ENCODE results near the gene TBC1D22B. TPM values are rescaled to one million over a fixed set of nuclear protein-coding genes. Genes with fewer than 3 reads are reported as not detected.

TBC1D22B gene
- total RNA-seq, 1 donor from 2014 or later: 3.7 TPM

GRCh38 chr6:37280162-37280887 lies 22.8 kb downstream of the TBC1D22B start:
- no peaks in the 10 kb centered on the region for H3K9me3 ChIP-seq (ENCODE audit: control insufficient read depth in 3 of 3, low read length in 3 of 3)
- H3K36me3 ChIP-seq (ENCODE audit: control insufficient read depth in 3 of 3, insufficient read depth in 3 of 3, low read length in 3 of 3): peaks cover 5 to 17% (median 6%) of the 10 kb centered on the region in 3 donors
- no peaks in the 10 kb centered on the region for H3K27me3 ChIP-seq (ENCODE audit: control insufficient read depth in 3 of 3, insufficient read depth in 3 of 3, low read length in 3 of 3)
- peak overlapping the region; percentile 92 for H3K27ac ChIP-seq (ENCODE audit: low read depth, low read length)
- peak overlapping the region in 2 of 3 donors; percentile 58 to 63 for H3K9ac ChIP-seq (ENCODE audit: low read depth in 1 of 3, low read length in 3 of 3)
- H3K4me3 ChIP-seq (ENCODE audit: low read length in 3 of 3): peak overlapping the region in 2 of 3 donors; percentile 6 to 35
- peaks cover 47 to 71% (median 67%) of the 10 kb centered on the region in 3 donors for H3K4me1 ChIP-seq (ENCODE audit: control insufficient read depth in 3 of 3, insufficient read depth in 3 of 3, low read length in 3 of 3)

DNA sequence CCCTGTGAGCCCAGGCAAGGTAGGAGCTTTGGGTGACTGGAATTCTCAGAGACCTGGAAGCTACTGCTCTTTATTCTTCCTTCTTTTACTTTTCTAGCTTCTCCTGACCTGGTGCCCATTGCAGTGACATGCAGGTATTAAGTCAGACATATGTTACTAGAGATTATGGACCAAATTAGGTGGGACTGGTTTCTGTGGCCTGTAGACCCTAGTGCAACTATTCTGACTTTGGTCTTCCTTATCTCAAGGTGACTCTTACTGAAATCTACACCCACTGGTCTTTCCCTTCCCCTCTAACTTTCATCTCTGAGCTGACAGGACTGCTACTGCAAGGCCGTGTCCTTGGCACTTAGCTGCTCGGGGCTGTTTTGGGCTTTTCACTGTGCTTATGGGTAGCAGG lies 24.8 kb downstream of the TBC1D22B start:
- no peak overlapping the region for H3K27ac ChIP-seq (ENCODE audit: low read depth, low read length)
- H3K9ac ChIP-seq (ENCODE audit: low read depth in 1 of 3, low read length in 3 of 3): peak overlapping the region in 1 of 3 donors; percentile 26
- H3K4me3 ChIP-seq (ENCODE audit: low read length in 3 of 3): no peak overlapping the region
- no peaks in the 10 kb centered on the region for H3K9me3 ChIP-seq (ENCODE audit: control insufficient read depth in 3 of 3, low read length in 3 of 3)
- peaks cover 47 to 69% (median 65%) of the 10 kb centered on the region in 3 donors for H3K4me1 ChIP-seq (ENCODE audit: control insufficient read depth in 3 of 3, insufficient read depth in 3 of 3, low read length in 3 of 3)
- H3K36me3 ChIP-seq (ENCODE audit: control insufficient read depth in 3 of 3, insufficient read depth in 3 of 3, low read length in 3 of 3): peaks cover 9 to 24% (median 15%) of the 10 kb centered on the region in 3 donors
- H3K27me3 ChIP-seq (ENCODE audit: control insufficient read depth in 3 of 3, insufficient read depth in 3 of 3, low read length in 3 of 3): no peaks in the 10 kb centered on the region

DNA sequence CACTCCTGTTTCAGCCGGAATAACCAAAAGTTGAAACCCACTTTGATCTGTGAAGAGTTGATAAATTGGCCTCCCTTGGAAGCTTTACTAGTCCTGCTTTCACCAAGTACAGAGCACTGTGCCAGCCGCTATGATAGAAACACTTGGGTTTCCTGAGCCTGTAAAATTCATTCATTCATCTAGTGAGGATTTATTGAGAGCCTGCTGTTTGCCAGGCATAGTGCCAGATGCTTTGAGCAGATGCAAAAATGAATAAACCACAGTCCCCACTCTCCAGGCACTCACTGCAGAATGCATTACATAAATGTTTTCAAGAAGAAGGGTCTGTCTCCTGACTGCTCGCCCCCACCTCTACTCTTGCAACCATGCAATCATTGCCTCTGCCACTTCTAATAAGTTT lies 25.7 kb downstream of the TBC1D22B start:
- peak overlapping the region; percentile 58 for H3K27ac ChIP-seq (ENCODE audit: low read depth, low read length)
- no peaks in the 10 kb centered on the region for H3K27me3 ChIP-seq (ENCODE audit: control insufficient read depth in 3 of 3, insufficient read depth in 3 of 3, low read length in 3 of 3)
- H3K4me3 ChIP-seq (ENCODE audit: low read length in 3 of 3): peak overlapping the region in 1 of 3 donors; percentile 13
- peaks cover 10 to 25% (median 20%) of the 10 kb centered on the region in 3 donors for H3K36me3 ChIP-seq (ENCODE audit: control insufficient read depth in 3 of 3, insufficient read depth in 3 of 3, low read length in 3 of 3)
- peaks cover 47 to 68% (median 65%) of the 10 kb centered on the region in 3 donors for H3K4me1 ChIP-seq (ENCODE audit: control insufficient read depth in 3 of 3, insufficient read depth in 3 of 3, low read length in 3 of 3)
- peak overlapping the region in 2 of 3 donors; percentile 17 to 52 for H3K9ac ChIP-seq (ENCODE audit: low read depth in 1 of 3, low read length in 3 of 3)
- no peaks in the 10 kb centered on the region for H3K9me3 ChIP-seq (ENCODE audit: control insufficient read depth in 3 of 3, low read length in 3 of 3)

DNA sequence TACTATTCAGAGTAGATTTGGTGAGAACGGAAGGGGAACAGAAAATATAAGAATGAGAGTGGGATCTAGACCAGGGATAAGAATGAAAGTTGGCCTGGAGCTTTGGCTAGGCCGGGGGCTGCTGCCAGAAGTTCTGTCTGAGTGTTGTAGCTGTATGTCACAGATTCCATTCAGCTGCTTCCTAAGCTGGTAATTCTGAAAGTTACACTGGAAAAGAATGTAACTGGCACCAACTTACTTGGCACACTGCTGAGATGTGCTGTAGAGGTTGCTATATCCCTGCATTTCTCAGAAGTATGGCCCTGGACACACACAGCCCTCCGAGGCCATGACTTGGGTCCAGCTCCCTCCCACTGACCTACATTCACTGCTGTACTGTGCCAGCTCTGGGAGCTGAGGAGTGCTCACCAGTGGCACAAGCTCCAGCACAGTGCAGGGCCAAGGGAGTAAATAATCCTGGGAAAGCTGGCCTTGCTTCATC lies 26.1 kb downstream of the TBC1D22B start:
- Histone ChIP-seq H3K4me1 (ENCODE audit: control insufficient read depth in 3 of 3, insufficient read depth in 3 of 3, low read length in 3 of 3) (peaks cover 47 to 64% (median 61%) of the 10 kb centered on the region in 3 donors), H3K27me3 (ENCODE audit: control insufficient read depth in 3 of 3, insufficient read depth in 3 of 3, low read length in 3 of 3) (no peaks in the 10 kb centered on the region), H3K27ac (ENCODE audit: low read depth, low read length) (peak overlapping the region; percentile 58), H3K9ac (ENCODE audit: low read depth in 1 of 3, low read length in 3 of 3) (peak overlapping the region; percentile 17 to 52 (median 26)), H3K9me3 (ENCODE audit: control insufficient read depth in 3 of 3, low read length in 3 of 3) (no peaks in the 10 kb centered on the region), H3K4me3 (ENCODE audit: low read length in 3 of 3) (peak overlapping the region in 1 of 3 donors; percentile 13), H3K36me3 (ENCODE audit: control insufficient read depth in 3 of 3, insufficient read depth in 3 of 3, low read length in 3 of 3) (peaks cover 12 to 27% (median 20%) of the 10 kb centered on the region in 3 donors)

DNA sequence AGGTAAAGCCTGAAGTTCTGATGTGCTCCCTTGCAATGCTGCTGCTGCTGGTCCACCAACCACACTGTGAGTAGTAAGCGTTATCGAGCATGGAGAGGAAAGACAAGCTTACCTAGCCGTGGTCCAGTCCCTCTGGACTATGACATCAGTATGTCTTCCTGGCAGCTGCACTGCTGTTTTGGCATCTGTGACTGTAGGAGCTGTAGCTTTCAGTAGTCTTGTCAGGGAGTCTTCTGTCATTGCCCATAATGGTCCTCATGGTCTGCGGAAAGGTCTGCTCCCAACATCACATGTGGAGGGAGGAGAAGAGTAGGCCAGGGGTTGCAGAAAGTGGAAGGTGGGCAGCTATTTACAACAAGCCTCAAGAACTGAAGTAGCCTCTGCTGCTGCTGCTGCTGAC lies 27.2 kb downstream of the TBC1D22B start:
- Histone ChIP-seq H3K36me3 (ENCODE audit: control insufficient read depth in 3 of 3, insufficient read depth in 3 of 3, low read length in 3 of 3) (peaks cover 12 to 27% (median 22%) of the 10 kb centered on the region in 3 donors), H3K4me3 (ENCODE audit: low read length in 3 of 3) (no peak overlapping the region), H3K27ac (ENCODE audit: low read depth, low read length) (peak overlapping the region; percentile 58), H3K4me1 (ENCODE audit: control insufficient read depth in 3 of 3, insufficient read depth in 3 of 3, low read length in 3 of 3) (peaks cover 41 to 53% (median 50%) of the 10 kb centered on the region in 3 donors), H3K27me3 (ENCODE audit: control insufficient read depth in 3 of 3, insufficient read depth in 3 of 3, low read length in 3 of 3) (no peaks in the 10 kb centered on the region), H3K9ac (ENCODE audit: low read depth in 1 of 3, low read length in 3 of 3) (no peak overlapping the region), H3K9me3 (ENCODE audit: control insufficient read depth in 3 of 3, low read length in 3 of 3) (no peaks in the 10 kb centered on the region)

- Histone ChIP-seq H3K4me1 (ENCODE audit: control insufficient read depth in 3 of 3, insufficient read depth in 3 of 3, low read length in 3 of 3) (peaks cover 31 to 42% (median 39%) of the 10 kb centered on the region in 3 donors), H3K36me3 (ENCODE audit: control insufficient read depth in 3 of 3, insufficient read depth in 3 of 3, low read length in 3 of 3) (peaks cover 14 to 27% (median 27%) of the 10 kb centered on the region in 3 donors), H3K27me3 (ENCODE audit: control insufficient read depth in 3 of 3, insufficient read depth in 3 of 3, low read length in 3 of 3) (no peaks in the 10 kb centered on the region), H3K27ac (ENCODE audit: low read depth, low read length) (no peak overlapping the region), H3K9me3 (ENCODE audit: control insufficient read depth in 3 of 3, low read length in 3 of 3) (no peaks in the 10 kb centered on the region), H3K4me3 (ENCODE audit: low read length in 3 of 3) (no peak overlapping the region), H3K9ac (ENCODE audit: low read depth in 1 of 3, low read length in 3 of 3) (no peak overlapping the region)
Measured at GRCh38 chr6:37285861-37286311, 28.3 kb downstream of the TBC1D22B start.

- H3K4me1 ChIP-seq (ENCODE audit: control insufficient read depth in 3 of 3, insufficient read depth in 3 of 3, low read length in 3 of 3): peaks cover 24 to 25% (median 25%) of the 10 kb centered on the region in 3 donors
- no peak overlapping the region for H3K4me3 ChIP-seq (ENCODE audit: low read length in 3 of 3)
- no peaks in the 10 kb centered on the region for H3K27me3 ChIP-seq (ENCODE audit: control insufficient read depth in 3 of 3, insufficient read depth in 3 of 3, low read length in 3 of 3)
- no peaks in the 10 kb centered on the region for H3K9me3 ChIP-seq (ENCODE audit: control insufficient read depth in 3 of 3, low read length in 3 of 3)
- no peak overlapping the region for H3K9ac ChIP-seq (ENCODE audit: low read depth in 1 of 3, low read length in 3 of 3)
- no peak overlapping the region for H3K27ac ChIP-seq (ENCODE audit: low read depth, low read length)
- H3K36me3 ChIP-seq (ENCODE audit: control insufficient read depth in 3 of 3, insufficient read depth in 3 of 3, low read length in 3 of 3): peaks cover 18 to 43% (median 38%) of the 10 kb centered on the region in 3 donors
Measured at GRCh38 chr6:37287519-37288157, 30.1 kb downstream of the TBC1D22B start.

- Histone ChIP-seq H3K9ac (ENCODE audit: low read depth in 1 of 3, low read length in 3 of 3) (no peak overlapping the region), H3K27ac (ENCODE audit: low read depth, low read length) (no peak overlapping the region), H3K4me1 (ENCODE audit: control insufficient read depth in 3 of 3, insufficient read depth in 3 of 3, low read length in 3 of 3) (peaks cover 18 to 19% (median 18%) of the 10 kb centered on the region in 3 donors), H3K27me3 (ENCODE audit: control insufficient read depth in 3 of 3, insufficient read depth in 3 of 3, low read length in 3 of 3) (no peaks in the 10 kb centered on the region), H3K9me3 (ENCODE audit: control insufficient read depth in 3 of 3, low read length in 3 of 3) (no peaks in the 10 kb centered on the region), H3K36me3 (ENCODE audit: control insufficient read depth in 3 of 3, insufficient read depth in 3 of 3, low read length in 3 of 3) (peaks cover 19 to 39% (median 38%) of the 10 kb centered on the region in 3 donors), H3K4me3 (ENCODE audit: low read length in 3 of 3) (no peak overlapping the region)
Measured at GRCh38 chr6:37288247-37288646, 30.7 kb downstream of the TBC1D22B start.

DNA sequence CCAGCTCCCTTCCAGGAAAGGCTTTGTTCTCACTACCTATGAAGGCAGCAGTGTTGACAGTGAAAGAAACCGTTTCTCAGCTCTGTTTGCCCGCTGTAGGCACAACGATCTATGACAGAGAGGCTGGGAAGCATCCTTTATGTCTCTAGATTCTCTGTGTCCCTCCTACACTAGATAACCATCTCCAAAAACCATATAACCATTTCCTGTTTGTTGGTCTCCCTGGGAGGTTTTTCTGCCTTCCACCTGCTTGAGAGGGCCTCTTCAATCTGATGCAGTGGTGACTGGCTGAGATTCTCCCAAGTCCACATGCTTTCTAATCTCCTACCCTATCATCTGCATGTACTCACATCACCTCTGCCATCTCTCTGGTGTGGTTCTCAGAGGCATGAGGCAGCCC lies 32.4 kb downstream of the TBC1D22B start:
- H3K27me3 ChIP-seq (ENCODE audit: control insufficient read depth in 3 of 3, insufficient read depth in 3 of 3, low read length in 3 of 3): no peaks in the 10 kb centered on the region
- H3K9ac ChIP-seq (ENCODE audit: low read depth in 1 of 3, low read length in 3 of 3): no peak overlapping the region
- H3K27ac ChIP-seq (ENCODE audit: low read depth, low read length): no peak overlapping the region
- H3K4me1 ChIP-seq (ENCODE audit: control insufficient read depth in 3 of 3, insufficient read depth in 3 of 3, low read length in 3 of 3): peaks cover 1 to 2% (median 2%) of the 10 kb centered on the region in 3 donors
- H3K4me3 ChIP-seq (ENCODE audit: low read length in 3 of 3): no peak overlapping the region
- H3K36me3 ChIP-seq (ENCODE audit: control insufficient read depth in 3 of 3, insufficient read depth in 3 of 3, low read length in 3 of 3): peaks cover 15 to 45% (median 34%) of the 10 kb centered on the region in 3 donors
- no peaks in the 10 kb centered on the region for H3K9me3 ChIP-seq (ENCODE audit: control insufficient read depth in 3 of 3, low read length in 3 of 3)

DNA sequence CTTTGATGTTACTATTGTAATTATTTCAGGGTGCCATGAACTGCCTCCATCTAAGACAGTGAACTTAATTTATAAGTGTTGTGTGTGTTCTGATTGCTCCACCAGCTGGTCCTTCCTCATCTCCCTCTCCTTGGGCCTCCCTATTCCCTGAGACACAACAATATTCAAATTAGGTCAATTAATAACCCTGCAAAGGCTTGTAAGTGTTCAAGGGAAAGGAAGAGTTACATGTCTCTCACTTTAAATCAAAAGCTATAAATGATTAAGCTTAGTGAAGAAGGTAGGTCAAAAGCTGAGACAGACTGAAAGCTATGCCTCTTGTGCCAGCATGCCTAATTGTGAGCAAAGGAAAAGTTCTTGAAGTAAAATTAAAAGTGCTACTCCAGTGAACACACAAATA lies 35.9 kb downstream of the TBC1D22B start:
- no peak overlapping the region for H3K4me3 ChIP-seq (ENCODE audit: low read length in 3 of 3)
- H3K36me3 ChIP-seq (ENCODE audit: control insufficient read depth in 3 of 3, insufficient read depth in 3 of 3, low read length in 3 of 3): peaks cover 7 to 35% (median 30%) of the 10 kb centered on the region in 3 donors
- no peak overlapping the region for H3K9ac ChIP-seq (ENCODE audit: low read depth in 1 of 3, low read length in 3 of 3)
- H3K4me1 ChIP-seq (ENCODE audit: control insufficient read depth in 3 of 3, insufficient read depth in 3 of 3, low read length in 3 of 3): no peaks in the 10 kb centered on the region
- no peak overlapping the region for H3K27ac ChIP-seq (ENCODE audit: low read depth, low read length)
- no peaks in the 10 kb centered on the region for H3K27me3 ChIP-seq (ENCODE audit: control insufficient read depth in 3 of 3, insufficient read depth in 3 of 3, low read length in 3 of 3)
- no peaks in the 10 kb centered on the region for H3K9me3 ChIP-seq (ENCODE audit: control insufficient read depth in 3 of 3, low read length in 3 of 3)

Measured in skeletal muscle tissue (tissue), 4 donors.